IMR-90 (cell line): ENCODE data around the gene RFPL1. TPM values are rescaled to one million over a fixed set of nuclear protein-coding genes. Genes with fewer than 3 reads are reported as not detected.

Experiments
- ATAC-seq: fragments of 200-7000 bp; cut with Tn5 transposase; 2 replicates; pipeline ENCODE4 v1.9.1; 2020; ENCODE audit warnings: low read depth, mild to moderate bottlenecking, moderate library complexity
- BruUV-seq: library from RNA; stranded (reverse); fragments of 400-500 nt; replicated peaks from 2 replicates; lab custom pipeline; 2021; lab: Mats Ljungman, UMichigan
- CTCF ChIA-PET: fragments of 300-600 bp; formaldehyde crosslinking; extraction: SDS; loops from one replicate; lab custom pipeline; 2021; ENCODE audit warnings: antibody characterized with exemption; lab: Yijun Ruan, JAX
- POLR2A ChIA-PET: fragments of 300-600 bp; sonication (Branson Sonifier 250); formaldehyde crosslinking; loops from one replicate; lab custom pipeline; 2022; ENCODE audit warnings: antibody characterized with exemption; ENCODE audit not compliant: unreplicated experiment; lab: Charles Lee
- DNase-seq: peaks from one replicate; pipeline ENCODE4 v3.0.0; 2013
- H2AFZ ChIP-seq: replicated peaks from 2 replicates; pipeline ENCODE3; 2013; ENCODE audit warnings: low read length, mild to moderate bottlenecking; ENCODE audit not compliant: poor library complexity
- H2AK5ac ChIP-seq: 2 replicates; pipeline ENCODE4 v1.6.1; 2013; ENCODE audit warnings: low read depth, low read length, inconsistent platforms
- H2AK9ac ChIP-seq: replicated peaks from 2 replicates; pipeline ENCODE3; 2013; ENCODE audit warnings: mild to moderate bottlenecking, low read depth, low read length, moderate library complexity; ENCODE audit not compliant: poor library complexity
- H2BK120ac ChIP-seq: 2 replicates; pipeline ENCODE4 v1.6.1; 2013; ENCODE audit warnings: low read depth, low read length, inconsistent platforms
- H2BK15ac ChIP-seq: 3 replicates; pipeline ENCODE4 v1.6.1; 2013; ENCODE audit warnings: low read depth, low read length, inconsistent platforms
- H2BK20ac ChIP-seq: 2 replicates; pipeline ENCODE4 v1.6.1; 2013; ENCODE audit warnings: low read depth, mild to moderate bottlenecking, inconsistent platforms, low read length, moderate library complexity
- H2BK5ac ChIP-seq: 2 replicates; pipeline ENCODE4 v1.6.1; 2013; ENCODE audit warnings: mild to moderate bottlenecking, low read depth, low read length, inconsistent platforms; ENCODE audit not compliant: poor library complexity, severe bottlenecking
- H3K14ac ChIP-seq: replicated peaks from 2 replicates; pipeline ENCODE4 v1.6.1; 2013; ENCODE audit warnings: low read depth, low read length, inconsistent platforms
- H3K18ac ChIP-seq: 2 replicates; pipeline ENCODE4 v1.6.1; 2013; ENCODE audit warnings: low read depth, low read length, control low read depth
- H3K23ac ChIP-seq: 2 replicates; pipeline ENCODE4 v1.6.1; 2013; ENCODE audit warnings: low read depth, low read length, inconsistent platforms
- H3K27ac ChIP-seq: 2 replicates; pipeline ENCODE4 v1.5.1; 2013; ENCODE audit warnings: mild to moderate bottlenecking, control low read depth, low read length; ENCODE audit not compliant: insufficient read depth
- H3K27me3 ChIP-seq: 2 replicates; pipeline ENCODE4 v1.6.1; 2013; ENCODE audit warnings: low read length; ENCODE audit not compliant: control insufficient read depth, insufficient read depth
- H3K36me3 ChIP-seq: 2 replicates; pipeline ENCODE4 v1.6.1; 2013; ENCODE audit warnings: low read length, mixed read lengths; ENCODE audit not compliant: control insufficient read depth, insufficient read depth
- H3K4ac ChIP-seq: 2 replicates; pipeline ENCODE4 v1.6.1; 2013; ENCODE audit warnings: low read depth, low read length, inconsistent platforms
- H3K4me1 ChIP-seq: 2 replicates; pipeline ENCODE4 v1.6.1; 2013; ENCODE audit warnings: low read length, mixed read lengths; ENCODE audit not compliant: control insufficient read depth, insufficient read depth
- H3K4me2 ChIP-seq: 2 replicates; pipeline ENCODE4 v1.6.1; 2013; ENCODE audit warnings: low read depth, mild to moderate bottlenecking, control low read depth, low read length, moderate library complexity
- H3K4me3 ChIP-seq: 2 replicates; pipeline ENCODE4 v1.5.1; 2013; ENCODE audit warnings: low read depth, mild to moderate bottlenecking, control low read depth, low read length, moderate library complexity; ENCODE audit not compliant: insufficient read depth
- H3K56ac ChIP-seq: 2 replicates; pipeline ENCODE4 v1.6.1; 2013; ENCODE audit warnings: low read length, inconsistent platforms; ENCODE audit not compliant: insufficient read depth; ENCODE audit errors: extremely low read depth
- H3K79me1 ChIP-seq, 2 experiments: 2 replicates each; pipeline ENCODE4 v1.6.1; 2013; ENCODE audit warnings: low read length in 2 of 2, inconsistent platforms in 1 of 2, low read depth in 1 of 2
- H3K9ac ChIP-seq: 2 replicates; pipeline ENCODE4 v1.6.1; 2013; ENCODE audit warnings: low read depth, low read length, control low read depth
- H3K9me1 ChIP-seq: 2 replicates; pipeline ENCODE4 v1.6.1; 2013; ENCODE audit warnings: low read length, inconsistent platforms; ENCODE audit not compliant: insufficient read depth
- H3K9me3 ChIP-seq: 2 replicates; pipeline ENCODE4 v1.6.1; 2013; ENCODE audit warnings: low read length; ENCODE audit not compliant: control insufficient read depth, insufficient read depth
- H4K20me1 ChIP-seq: 2 replicates; pipeline ENCODE4 v1.6.1; 2013; ENCODE audit warnings: low read length, inconsistent platforms; ENCODE audit not compliant: insufficient read depth
- H4K5ac ChIP-seq: 2 replicates; pipeline ENCODE4 v1.6.1; 2013; ENCODE audit warnings: mild to moderate bottlenecking, low read depth, low read length, control low read depth
- H4K8ac ChIP-seq, 2 experiments: 2 replicates each; pipeline ENCODE4 v1.6.1; 2013; ENCODE audit warnings: low read depth in 2 of 2, low read length in 2 of 2, control low read depth in 1 of 2, inconsistent platforms in 1 of 2
- H4K91ac ChIP-seq: 2 replicates; pipeline ENCODE4 v1.6.1; 2013; ENCODE audit warnings: low read depth, low read length, inconsistent platforms; ENCODE audit not compliant: insufficient read depth
- MAZ ChIP-seq: IDR thresholded peaks from 2 replicates; pipeline ENCODE4 v1.6.1; 2012; ENCODE audit warnings: low read depth, mild to moderate bottlenecking, low read length, improper control_type of control experiment, moderate library complexity, borderline replicate concordance
- NFE2L2 ChIP-seq: fragments of 150-350 bp; IDR thresholded peaks from 2 replicates; pipeline ENCODE4 v1.6.1; 2016; ENCODE audit warnings: low read depth, mild to moderate bottlenecking, low read length
- RCOR1 ChIP-seq: IDR thresholded peaks from 2 replicates; pipeline ENCODE4 v1.6.1; 2012; ENCODE audit warnings: mild to moderate bottlenecking, low read length, improper control_type of control experiment; ENCODE audit not compliant: insufficient replicate concordance
- SMC3 ChIP-seq: fragments of 150-350 bp; IDR thresholded peaks from 2 replicates; pipeline ENCODE4 v1.6.1; 2016; ENCODE audit warnings: low read depth, mild to moderate bottlenecking, antibody characterized with exemption, low read length, moderate library complexity
- WGBS, 2 experiments: methylation state at CpG; one replicate each; pipeline versions ENCODE4 v1.1.5 to v1.1.7; 2013; ENCODE audit warnings: missing lambda C conversion rate in 2 of 2; ENCODE audit not compliant: insufficient read length in 1 of 2; ENCODE audit errors: extremely low coverage in 2 of 2; 5-methylcytosine and 5-hydroxymethylcytosine counted together
- dilution Hi-C: fragments of 300-500 bp; cut with HindIII; formaldehyde crosslinking; loops from one replicate; pipeline ENCODE4 v1.14.3; 2018; ENCODE audit warnings: low sequenced_read_pairs; ENCODE audit not compliant: unreplicated experiment
- in situ Hi-C: fragments of 300-500 bp; cut with MboI; formaldehyde crosslinking; loops from 3 replicates; pipeline ENCODE4 v1.14.3; 2019; ENCODE audit warnings: low sequenced_read_pairs, inconsistent platforms, mixed read lengths
- intact Hi-C: fragments of 100-400 bp; cut with micrococcal nuclease; formaldehyde crosslinking; loops from 2 replicates; pipeline ENCODE4 v1.10.0; 2022
- polyA plus RNA-seq, 3 experiments: library from polyadenylated mRNA; depleted of rRNA; stranded (reverse); fragments of >200 nt; gene quantifications; 2 replicates each; pipeline ENCODE4 v1.2.3, GENCODE V29; 2012; ENCODE audit warnings: low replicate concordance in 1 of 3
- total RNA-seq: library from RNA; depleted of rRNA; stranded (reverse); fragments of >200 nt; gene quantifications from 2 replicates; pipeline ENCODE4 v1.2.3, GENCODE V29; 2012

Gene RFPL1
- total and polyA plus RNA-seq, 2 of the 4 experiments (the other 2 are of a cell fraction): not detected

DNA sequence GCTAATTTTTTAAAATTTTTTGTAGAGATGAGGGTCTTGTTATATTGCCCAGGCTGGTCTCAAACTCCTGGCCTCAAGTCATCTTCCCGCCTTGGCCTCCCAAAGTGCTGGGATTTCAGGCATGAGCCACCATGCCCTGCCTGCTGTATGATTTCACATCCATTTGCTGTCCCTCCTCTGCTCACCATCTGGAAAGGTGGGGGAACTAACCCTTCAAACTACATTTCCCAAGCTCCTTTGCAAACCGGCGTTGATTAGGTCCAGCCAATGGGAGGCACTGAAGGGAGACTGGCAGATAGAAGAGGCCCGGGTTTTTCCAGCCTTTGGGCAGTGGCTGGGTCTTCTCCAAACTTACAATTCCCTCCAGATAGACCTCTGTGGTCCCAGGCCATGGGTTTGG lies 19.3 kb downstream of the RFPL1 start:
- Histone ChIP-seq H4K8ac (no peak overlapping the region), H3K4me3 (no peak overlapping the region), H2AK9ac (peak overlapping the region; percentile 28), H3K4me1 (no peaks in the 10 kb centered on the region), H3K4me2 (no peak overlapping the region), H3K9me3 (no peaks in the 10 kb centered on the region), H3K23ac (no peak overlapping the region), H2BK120ac (no peak overlapping the region), H2AK5ac (no peak overlapping the region), H4K91ac (no peak overlapping the region), H2BK5ac (no peak overlapping the region), H3K4ac (no peak overlapping the region), H3K27ac (no peak overlapping the region), H3K18ac (no peak overlapping the region), H2AFZ (peak overlapping the region; percentile 35), H3K9ac (no peak overlapping the region), H3K9me1 (no peaks in the 10 kb centered on the region), H4K5ac (no peak overlapping the region), H4K20me1 (no peaks in the 10 kb centered on the region; the same call in 1 of the 2 replicates), H3K14ac (no peak overlapping the region), H3K27me3 (peaks cover 6% of the 10 kb centered on the region), H2BK15ac (no peak overlapping the region), H3K56ac (no peak overlapping the region), H3K36me3 (no peaks in the 10 kb centered on the region), H3K79me1 (no peaks in the 10 kb centered on the region), H2BK20ac (no peak overlapping the region)
- ChIA-PET POLR2A (interaction anchor here (0.6 kb wide), 1 partner anchor 45 kb away, joined by 4 read pairs; no protein-coding TSS in a partner anchor), CTCF (interaction anchor here (0.6 to 1.0 kb wide), 2 partner anchors 13 to 557 kb away, joined by 3 to 5 read pairs; no protein-coding TSS in a partner anchor)
- TF ChIP-seq SMC3 (no peak), MAZ (no peak), RCOR1 (no peak), NFE2L2 (no peak)
- peak; percentile 37 for DNase-seq
- dilution Hi-C loops: no loop called here
- intact Hi-C loops: no loop called here
- ATAC-seq: peak; percentile 85
- 80% methylated on average over 1 of the region's 4 CpGs; no CpG with 5 or more reads in 1 of the 2 experiments for WGBS, 2 experiments
- no TSS peak for BruUV-seq
- in situ Hi-C loops: no loop called here
